Activated naive CD4-positive, alpha-beta T cell treated with anti-CD3 and anti-CD28 coated beads, Interleukin-2, amount 50 U/mL, for 16 hours (primary cell): Measurements from ENCODE around the gene PDIA3.
"Not testable (repeated sequence)": the region's sequence is repeated elsewhere in the genome, so short reads cannot be mapped to it uniquely, and the experiment has no call there.

Experiments used
- DNase-seq: peaks from one replicate; pipeline ENCODE4 v3.0.0-alpha.2; 2020

Gene PDIA3

GRCh38 chr15:43746245-43746902 is at the start of gene PDIA3:
Gene PDIA3, plus strand, starts transcription at chr15:43746438. Its CDS starts 102 bp downstream, at chr15:43746540.
- peak; percentile 87 for DNase-seq

DNA sequence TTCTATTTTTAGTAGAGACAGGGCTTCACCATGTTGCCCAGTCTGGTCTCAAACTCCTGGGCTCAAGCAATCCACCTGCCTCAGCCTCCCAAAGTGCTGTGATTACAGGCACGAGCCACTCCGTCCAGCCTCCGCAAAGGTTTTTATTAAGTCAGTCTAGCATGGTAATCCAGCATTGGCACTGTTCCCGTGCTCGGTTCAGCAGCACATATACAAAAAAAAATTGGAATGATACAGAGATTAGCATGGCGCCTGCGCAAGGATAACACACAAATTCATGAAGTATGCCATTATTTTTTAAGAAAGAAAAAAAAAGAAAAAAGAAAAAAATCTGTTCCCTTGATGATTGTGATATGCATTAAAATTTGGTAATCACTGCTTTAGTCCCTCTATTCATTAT is 44.1 kb upstream of the PDIA3 start:
- DNase-seq: no peak

- no peak for DNase-seq
Measured at GRCh38 chr15:43702701-43703424, 43.4 kb upstream of the PDIA3 start.

- not testable (repeated sequence) for DNase-seq
Measured at GRCh38 chr15:43710431-43711131, 35.7 kb upstream of the PDIA3 start.

DNA sequence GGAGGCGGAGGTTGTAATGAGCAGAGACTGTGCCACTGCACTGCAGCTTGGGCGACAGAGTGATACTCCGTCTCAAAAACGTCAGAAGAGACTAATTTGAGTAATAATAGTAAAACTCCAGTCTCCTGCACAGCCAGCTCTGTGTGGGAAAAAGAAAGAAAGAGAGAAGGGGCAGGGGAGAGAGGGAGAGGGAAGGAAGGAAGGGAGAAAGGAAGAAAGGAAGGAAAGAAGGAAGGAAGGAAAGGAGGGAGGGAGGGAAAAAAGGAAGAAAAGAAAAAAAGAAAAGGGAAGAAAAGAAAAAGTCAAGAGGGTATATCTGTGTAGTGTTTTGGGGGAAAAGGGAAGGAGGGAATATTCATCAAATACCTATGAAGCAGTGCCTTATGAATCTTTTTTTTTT is 23.1 kb upstream of the PDIA3 start:
- DNase-seq: no peak

GRCh38 chr15:43726306-43726705 is 19.9 kb upstream of the PDIA3 start:
- DNase-seq: not testable (repeated sequence)

DNA sequence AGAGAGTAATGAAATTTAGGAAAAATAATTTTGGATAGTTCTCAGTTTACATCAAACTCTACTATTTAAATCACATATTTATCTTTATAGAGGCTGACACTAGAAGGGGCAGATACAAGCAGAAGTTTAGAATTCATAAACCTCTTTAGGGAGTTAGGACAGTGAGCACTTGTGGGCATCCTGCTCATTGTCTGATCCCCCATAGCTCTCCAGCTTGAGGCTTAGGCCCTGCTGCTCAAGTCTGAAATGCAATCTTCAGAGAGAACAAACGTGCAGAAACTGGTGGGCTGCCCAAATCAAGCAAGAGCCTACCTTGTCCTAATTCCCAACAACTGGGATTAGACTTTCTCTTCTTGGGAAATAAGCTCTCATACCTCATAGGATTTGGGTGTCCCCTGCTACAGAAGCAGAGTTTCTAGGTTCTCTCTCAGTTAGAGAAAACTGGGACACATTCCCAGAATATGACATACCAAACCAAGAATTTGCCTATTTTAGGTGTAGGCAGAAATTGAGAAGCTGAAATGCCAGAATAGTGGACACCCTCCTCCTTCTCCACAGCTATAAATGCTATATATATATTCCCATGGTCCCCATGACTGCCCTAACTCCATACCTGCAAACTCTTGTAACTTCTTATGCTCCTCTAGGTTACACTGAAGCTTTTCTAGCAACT is 18.0 kb upstream of the PDIA3 start:
- not testable (repeated sequence) for DNase-seq

GRCh38 chr15:43735416-43735815 is 10.8 kb upstream of the PDIA3 start:
- DNase-seq: no peak

DNA sequence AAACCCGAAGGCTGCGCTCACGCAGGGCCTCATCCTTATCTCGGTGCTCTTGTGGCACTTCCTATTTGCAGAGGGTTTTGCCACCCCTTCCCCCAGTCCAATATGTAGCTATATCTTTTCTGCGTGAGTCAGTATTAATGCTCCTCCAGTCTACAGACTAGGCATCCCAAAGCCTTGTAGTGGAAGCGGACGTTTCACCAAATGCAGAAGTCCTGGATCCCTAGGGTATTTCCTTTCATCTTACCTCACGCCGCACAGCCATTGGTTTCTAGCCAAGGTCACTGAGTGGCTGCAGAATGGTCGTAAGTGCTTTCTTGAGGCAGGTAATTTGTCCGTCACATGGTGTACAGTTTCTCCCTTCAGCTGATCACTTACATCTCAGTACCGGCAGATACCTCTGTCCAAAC is 668 bp downstream of the PDIA3 start:
- not testable (repeated sequence) for DNase-seq

GRCh38 chr15:43748376-43748775 is 2.1 kb downstream of the PDIA3 start:
- DNase-seq: no peak

DNA sequence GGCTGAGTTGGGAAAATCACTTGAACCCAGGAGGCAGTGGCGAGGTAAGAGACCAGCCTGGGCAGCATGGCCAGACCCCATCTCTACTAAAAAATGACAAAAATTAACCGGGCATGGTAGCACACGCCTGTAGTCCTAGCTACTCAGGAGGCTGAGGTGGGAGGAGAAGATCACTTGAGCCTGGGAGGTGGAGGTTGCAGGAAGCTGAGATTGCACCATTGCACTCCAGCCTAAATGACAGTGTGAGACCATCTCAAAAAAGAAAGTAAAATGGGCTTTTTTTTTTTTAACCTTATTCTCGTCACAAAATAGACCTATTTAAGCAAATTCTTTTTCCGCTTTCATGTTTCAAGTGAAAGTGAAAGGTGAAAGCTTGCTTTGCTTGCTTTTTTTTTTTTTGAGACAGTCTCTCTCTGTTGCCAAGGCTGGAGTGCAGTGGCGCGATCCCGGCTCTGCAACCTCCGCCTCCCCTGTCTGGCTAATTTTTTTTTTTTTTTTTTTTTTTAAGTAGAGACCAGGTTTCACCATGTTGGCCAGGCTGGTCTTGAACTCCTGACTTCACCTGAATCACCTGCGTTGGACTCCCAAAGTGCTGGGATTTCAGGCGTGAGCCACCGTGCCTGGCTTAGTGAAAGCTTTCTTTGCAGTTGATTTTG is 3.6 kb downstream of the PDIA3 start:
- DNase-seq: peak; percentile 46

DNA sequence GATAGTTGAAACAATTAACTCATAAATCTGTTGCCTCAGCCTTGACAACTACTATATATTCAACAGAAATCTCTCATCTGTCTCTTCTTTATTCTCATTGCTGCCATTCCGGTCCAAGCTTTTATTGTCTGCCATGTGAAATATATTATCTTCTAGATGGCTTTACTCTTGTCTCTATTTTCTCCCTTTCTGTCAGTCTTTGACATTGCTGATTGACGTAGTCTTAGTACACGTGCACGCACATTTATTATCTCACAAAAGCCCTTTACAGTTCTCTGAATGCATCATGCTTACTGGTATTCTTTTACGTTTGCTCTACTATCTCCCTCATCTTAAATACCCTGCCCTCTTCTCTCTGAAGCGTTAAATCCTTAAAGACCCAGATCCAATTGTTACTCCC is 5.6 kb downstream of the PDIA3 start:
- DNase-seq: no peak

DNA sequence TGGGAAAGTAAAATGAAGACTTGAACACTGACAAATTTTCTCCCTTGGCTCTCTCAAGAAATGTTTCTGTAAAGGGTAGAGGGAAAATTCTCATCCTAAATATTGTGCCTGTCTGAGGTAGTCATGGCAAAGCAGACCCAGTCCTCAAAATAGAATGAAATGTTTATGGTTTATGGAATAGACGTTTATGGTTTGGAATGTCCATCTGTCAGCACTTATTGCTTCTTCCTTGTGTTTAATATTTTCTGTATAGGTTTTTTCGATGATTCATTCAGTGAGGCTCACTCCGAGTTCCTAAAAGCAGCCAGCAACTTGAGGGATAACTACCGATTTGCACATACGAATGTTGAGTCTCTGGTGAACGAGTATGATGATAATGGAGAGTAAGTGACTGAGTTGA is 16.6 kb downstream of the PDIA3 start:
- DNase-seq: no peak

DNA sequence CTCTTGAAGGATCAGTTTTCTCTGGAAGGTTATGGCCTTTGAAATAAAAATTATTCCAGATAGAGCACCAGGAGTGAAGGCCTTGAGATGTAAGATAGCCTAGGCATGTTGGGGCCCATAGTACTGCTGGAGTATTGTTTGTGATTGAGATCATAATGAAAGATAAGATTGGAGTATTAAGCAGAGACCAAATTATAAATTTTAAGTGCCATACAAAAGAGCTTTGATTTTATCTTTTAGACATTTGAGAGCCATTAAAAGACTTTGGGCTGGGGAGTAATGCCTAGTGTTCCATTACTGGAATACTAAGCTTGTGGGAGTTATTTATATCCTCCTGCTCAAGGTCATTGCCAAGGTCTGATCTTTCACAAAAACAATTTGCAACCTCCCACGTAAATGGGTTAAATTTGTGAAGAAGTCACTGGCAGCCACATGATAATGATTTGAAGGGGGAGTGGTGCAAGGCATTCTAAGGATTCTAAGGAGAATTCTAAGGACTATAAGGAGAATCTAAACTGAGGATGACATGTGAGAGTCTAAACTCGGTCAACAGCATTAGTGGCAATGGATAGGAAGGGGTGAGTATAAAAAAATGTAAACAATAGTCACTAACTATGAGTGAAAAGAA is 17.7 kb downstream of the PDIA3 start:
- no peak for DNase-seq

- peak; percentile 66 for DNase-seq
Measured at GRCh38 chr15:43769584-43770228, 23.5 kb downstream of the PDIA3 start.

- no peak for DNase-seq
Measured at GRCh38 chr15:43771816-43772215, 25.6 kb downstream of the PDIA3 start.

- DNase-seq: no peak
Measured at GRCh38 chr15:43772624-43773023, 26.4 kb downstream of the PDIA3 start.

GRCh38 chr15:43774062-43774461 is 27.8 kb downstream of the PDIA3 start:
- no peak for DNase-seq

GRCh38 chr15:43775411-43775965 is 29.2 kb downstream of the PDIA3 start:
- no peak for DNase-seq

DNA sequence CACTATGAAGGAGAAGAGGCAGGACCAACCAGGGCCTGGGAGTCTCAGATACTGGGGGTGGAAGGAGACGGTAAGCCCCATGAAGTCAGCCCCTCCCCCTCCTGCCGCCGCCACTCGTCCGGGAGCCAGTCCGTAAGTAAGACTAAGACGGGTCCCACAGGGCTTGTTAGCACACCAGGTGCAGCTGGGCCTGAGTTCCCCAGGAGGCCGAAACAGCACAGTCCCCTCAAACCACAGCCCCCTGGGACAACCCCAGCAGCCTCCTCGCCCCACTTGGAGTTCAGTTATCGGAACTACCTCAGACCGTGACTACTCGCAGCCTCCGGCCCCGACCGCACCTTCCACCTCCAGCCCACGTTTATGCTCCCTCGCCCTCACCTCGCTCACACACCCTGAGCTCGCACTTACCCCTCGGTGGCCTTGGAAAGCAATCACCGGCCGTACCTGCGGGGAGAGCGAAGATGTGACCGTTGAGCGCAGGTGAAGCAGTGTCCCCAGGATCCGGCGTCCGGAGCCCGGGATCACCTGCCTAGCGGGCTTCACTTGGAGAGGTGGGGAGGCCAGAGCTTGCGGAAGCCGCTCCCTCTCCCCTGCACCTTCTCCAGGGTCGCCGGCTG is 30.0 kb downstream of the PDIA3 start:
- DNase-seq: peak; percentile 14

GRCh38 chr15:43776718-43777266 is 30.6 kb downstream of the PDIA3 start, which contains the start of gene ELL3:
Gene ELL3, minus strand, starts transcription at chr15:43776966. Its CDS starts 65 bp downstream, at chr15:43776901.
- DNase-seq: peak; percentile 71
